Hepatocyte (in vitro differentiated cells): Measurements from ENCODE around the gene SNHG17. TPM values are rescaled to one million over a fixed set of nuclear protein-coding genes. Genes with fewer than 3 reads are reported as not detected.
A peak's percentile ranks its signal among the peaks of the same experiment; 100 is the strongest.

Source experiments
- DNase-seq: peaks from one replicate; pipeline ENCODE4 v3.0.0-alpha.2; 2016; ENCODE audit warnings: low spot score
- H2AFZ ChIP-seq: fragments of 200-600 bp; sonication (generic); 2 replicates; pipeline ENCODE4 v1.6.0; 2016; ENCODE audit warnings: antibody characterized with exemption, mild to moderate bottlenecking
- H3K27ac ChIP-seq: fragments of 200-600 bp; sonication (generic); 2 replicates; pipeline ENCODE4 v1.5.1; 2016; ENCODE audit warnings: mild to moderate bottlenecking
- H3K27me3 ChIP-seq: fragments of 200-600 bp; sonication (generic); 2 replicates; pipeline ENCODE4 v1.6.1; 2016
- H3K36me3 ChIP-seq: fragments of 200-600 bp; sonication (generic); replicated peaks from 2 replicates; pipeline ENCODE4 v1.5.1; 2016; ENCODE audit warnings: low read depth; ENCODE audit not compliant: insufficient read depth
- H3K4me1 ChIP-seq: fragments of 200-600 bp; sonication (generic); 2 replicates; pipeline ENCODE4 v1.5.1; 2016; ENCODE audit warnings: mild to moderate bottlenecking, moderate library complexity; ENCODE audit not compliant: insufficient read depth
- H3K4me2 ChIP-seq: fragments of 200-600 bp; sonication (generic); 2 replicates; pipeline ENCODE4 v1.6.0; 2016
- H3K4me3 ChIP-seq: fragments of 200-600 bp; sonication (generic); 2 replicates; pipeline ENCODE4 v1.5.1; 2016; ENCODE audit warnings: mild to moderate bottlenecking
- H3K79me2 ChIP-seq: fragments of 200-600 bp; sonication (generic); 2 replicates; pipeline ENCODE4 v1.6.0; 2017; ENCODE audit warnings: mild to moderate bottlenecking
- H3K9me2 ChIP-seq: fragments of 200-600 bp; sonication (generic); replicated peaks from 2 replicates; pipeline ENCODE4 v1.6.0; 2017; ENCODE audit warnings: mild to moderate bottlenecking; ENCODE audit not compliant: insufficient read depth
- H3K9me3 ChIP-seq: fragments of 200-600 bp; sonication (generic); 2 replicates; pipeline ENCODE4 v1.5.1; 2016; ENCODE audit warnings: low read depth, mild to moderate bottlenecking
- H4K20me1 ChIP-seq: fragments of 200-600 bp; sonication (generic); 2 replicates; pipeline ENCODE4 v1.6.0; 2016; ENCODE audit warnings: mild to moderate bottlenecking; ENCODE audit not compliant: insufficient read depth, poor library complexity, severe bottlenecking
- EZH2 ChIP-seq: fragments of 200-600 bp; sonication (generic); IDR thresholded peaks from 2 replicates; pipeline ENCODE4 v1.6.1; 2016; ENCODE audit warnings: antibody characterized with exemption, mild to moderate bottlenecking, borderline replicate concordance
- EZH2phosphoT487 ChIP-seq: fragments of 200-600 bp; sonication (generic); IDR thresholded peaks from one replicate; pipeline ENCODE4 v1.6.1; 2018; ENCODE audit warnings: antibody characterized with exemption, mild to moderate bottlenecking, low read depth, moderate library complexity; ENCODE audit not compliant: unreplicated experiment, severe bottlenecking
- WGBS: methylation state at CpG from one replicate; pipeline ENCODE4 v1.1.6; 2016; ENCODE audit warnings: low lambda C conversion rate; ENCODE audit errors: missing lambda C conversion rate; 5-methylcytosine and 5-hydroxymethylcytosine counted together
- polyA plus RNA-seq: library from polyadenylated mRNA; unstranded; fragments of >200 nt; fragmentation: Nextera tagmentation; extraction: Ambion mirVana; gene quantifications from 2 replicates; pipeline ENCODE4 v1.2.1, GENCODE V29; 2016
- total RNA-seq: library from RNA; depleted of rRNA; stranded (reverse); fragments of >200 nt; gene quantifications from 2 replicates; pipeline ENCODE4 v1.2.3, GENCODE V29; 2014
- TF ChIP-seq, protein P1 (sequence below): fragments of 200-600 bp; sonication (generic); IDR thresholded peaks from 2 replicates; pipeline ENCODE4 v1.5.1; 2016; ENCODE audit warnings: antibody characterized with exemption, mild to moderate bottlenecking; ENCODE audit not compliant: poor library complexity

SNHG17 gene
- total and polyA plus RNA-seq, 2 experiments from 2014 or later = 8.5 to 24.3 TPM

DNA sequence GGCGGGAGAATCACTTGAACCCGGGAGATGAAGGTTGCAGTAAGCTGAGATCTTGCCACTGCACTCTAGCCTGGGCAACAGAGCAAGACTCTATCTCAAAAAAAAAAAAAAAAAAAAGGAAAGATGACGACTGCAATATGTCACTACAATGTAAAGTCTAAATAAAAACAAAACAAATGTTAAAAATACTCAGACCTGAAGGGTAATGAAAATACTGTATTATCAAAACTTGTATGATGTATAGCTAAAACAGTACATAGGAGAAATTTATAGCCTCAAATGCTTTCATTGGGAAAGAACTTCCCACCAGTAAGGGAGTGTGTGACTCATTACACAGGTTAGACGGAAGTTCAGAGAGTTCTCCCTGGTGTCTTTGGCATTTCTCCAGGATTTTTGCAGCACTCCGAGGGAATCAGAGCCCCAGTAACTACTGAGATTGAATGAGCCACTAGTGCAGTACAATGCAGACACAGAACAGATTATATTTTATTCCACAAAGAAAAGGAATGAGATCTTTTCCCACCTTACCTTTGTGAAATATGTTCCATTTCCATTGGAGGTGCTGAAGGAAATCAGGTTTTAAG lies 25.0 kb upstream of the SNHG17 start:
- no peaks in the 10 kb centered on the region for H3K9me2 ChIP-seq
- H3K27me3 ChIP-seq = no peaks in the 10 kb centered on the region
- H3K9me3 ChIP-seq = no peaks in the 10 kb centered on the region
- peak overlapping the region; percentile 49 for H3K27ac ChIP-seq
- H3K36me3 ChIP-seq = no peaks in the 10 kb centered on the region
- WGBS = 58% methylated on average over 5 of the region's 5 CpGs
- no peak overlapping the region for H3K4me3 ChIP-seq
- H3K4me2 ChIP-seq = peak overlapping the region; percentile 40
- H3K79me2 ChIP-seq = no peaks in the 10 kb centered on the region
- H4K20me1 ChIP-seq = no peaks in the 10 kb centered on the region
- TF ChIP-seq EZH2 (no peak), EZH2phosphoT487 (no peak)
- TF ChIP-seq, protein P1, sequence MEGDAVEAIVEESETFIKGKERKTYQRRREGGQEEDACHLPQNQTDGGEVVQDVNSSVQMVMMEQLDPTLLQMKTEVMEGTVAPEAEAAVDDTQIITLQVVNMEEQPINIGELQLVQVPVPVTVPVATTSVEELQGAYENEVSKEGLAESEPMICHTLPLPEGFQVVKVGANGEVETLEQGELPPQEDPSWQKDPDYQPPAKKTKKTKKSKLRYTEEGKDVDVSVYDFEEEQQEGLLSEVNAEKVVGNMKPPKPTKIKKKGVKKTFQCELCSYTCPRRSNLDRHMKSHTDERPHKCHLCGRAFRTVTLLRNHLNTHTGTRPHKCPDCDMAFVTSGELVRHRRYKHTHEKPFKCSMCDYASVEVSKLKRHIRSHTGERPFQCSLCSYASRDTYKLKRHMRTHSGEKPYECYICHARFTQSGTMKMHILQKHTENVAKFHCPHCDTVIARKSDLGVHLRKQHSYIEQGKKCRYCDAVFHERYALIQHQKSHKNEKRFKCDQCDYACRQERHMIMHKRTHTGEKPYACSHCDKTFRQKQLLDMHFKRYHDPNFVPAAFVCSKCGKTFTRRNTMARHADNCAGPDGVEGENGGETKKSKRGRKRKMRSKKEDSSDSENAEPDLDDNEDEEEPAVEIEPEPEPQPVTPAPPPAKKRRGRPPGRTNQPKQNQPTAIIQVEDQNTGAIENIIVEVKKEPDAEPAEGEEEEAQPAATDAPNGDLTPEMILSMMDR = no peak
- H2AFZ ChIP-seq = no peak overlapping the region
- no peaks in the 10 kb centered on the region for H3K4me1 ChIP-seq
- DNase-seq = peak; percentile 86

DNA sequence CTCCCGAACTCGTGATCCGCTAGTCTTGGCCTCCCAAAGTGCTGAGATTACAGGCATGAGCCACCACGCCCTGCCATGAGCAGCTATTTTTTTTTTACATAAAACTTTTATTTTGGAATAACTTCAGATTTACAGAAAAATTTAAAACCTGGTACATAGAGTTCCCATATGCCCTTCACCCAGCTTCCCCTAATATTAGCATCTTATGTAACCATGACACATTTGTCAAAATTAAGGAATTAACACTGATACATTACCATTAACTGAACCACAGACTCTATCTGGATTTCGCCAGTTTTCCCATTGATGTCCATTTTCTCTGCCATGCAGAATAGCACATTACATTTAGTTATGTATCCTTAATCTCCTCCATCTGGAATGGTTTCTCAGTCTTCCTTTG lies 23.2 kb upstream of the SNHG17 start:
- Histone ChIP-seq H2AFZ (no peak overlapping the region), H3K9me2 (no peaks in the 10 kb centered on the region), H3K27ac (no peak overlapping the region), H3K9me3 (no peaks in the 10 kb centered on the region), H3K4me1 (no peaks in the 10 kb centered on the region), H3K36me3 (no peaks in the 10 kb centered on the region), H4K20me1 (no peaks in the 10 kb centered on the region), H3K4me2 (no peak overlapping the region), H3K27me3 (no peaks in the 10 kb centered on the region), H3K79me2 (no peaks in the 10 kb centered on the region), H3K4me3 (no peak overlapping the region)
- 96% methylated on average over 5 of the region's 5 CpGs for WGBS
- TF ChIP-seq EZH2phosphoT487 (no peak), EZH2 (no peak)
- TF ChIP-seq, protein P1 = no peak
- no peak for DNase-seq

DNA sequence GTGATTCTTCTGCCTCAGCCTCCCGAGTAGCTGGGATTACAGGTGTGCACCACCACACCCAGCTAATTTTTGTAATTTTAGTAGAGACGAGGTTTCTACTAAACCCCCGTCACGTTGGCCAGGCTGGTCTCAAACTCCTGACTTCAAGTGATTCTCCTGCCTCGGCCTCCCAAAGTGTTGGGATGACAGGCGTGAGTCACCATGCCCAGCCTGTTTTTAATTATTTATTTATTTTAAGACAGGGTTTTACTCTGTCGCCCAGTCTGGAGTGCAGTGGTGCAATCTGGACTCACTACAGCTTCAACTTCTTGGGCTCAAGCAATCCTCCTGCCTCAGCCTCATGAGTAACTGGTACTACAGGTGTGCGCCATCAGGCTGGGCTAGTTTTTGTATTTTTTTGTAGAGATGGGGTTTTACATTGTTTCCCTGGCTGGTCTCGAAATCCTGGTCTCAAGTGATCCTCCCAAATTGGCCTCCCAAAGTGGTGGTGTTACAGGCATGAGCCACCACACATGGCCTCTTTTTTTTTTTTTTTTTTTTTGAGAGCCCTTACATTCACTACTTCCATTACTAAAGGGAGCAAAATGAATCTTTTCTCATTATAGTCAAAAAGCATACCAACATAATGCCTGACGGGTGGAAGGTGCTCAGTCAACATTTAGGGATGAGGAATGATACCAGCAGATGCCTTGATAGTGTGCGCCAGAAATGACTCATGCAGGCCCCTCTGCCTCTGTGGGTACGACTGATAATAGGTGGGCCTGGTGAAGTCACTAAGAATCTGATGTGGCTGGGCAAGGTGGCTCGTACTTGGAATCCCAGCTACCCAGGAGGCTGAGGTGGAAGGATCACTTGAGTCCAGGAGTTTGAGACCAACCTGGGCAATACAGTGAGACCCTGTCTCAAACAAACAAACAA lies 19.7 kb upstream of the SNHG17 start:
- no peak for DNase-seq
- Histone ChIP-seq H3K9me3 (no peaks in the 10 kb centered on the region), H3K9me2 (no peaks in the 10 kb centered on the region), H3K4me2 (no peak overlapping the region), H4K20me1 (no peaks in the 10 kb centered on the region), H3K36me3 (no peaks in the 10 kb centered on the region), H3K27ac (no peak overlapping the region), H3K4me3 (no peak overlapping the region), H3K27me3 (no peaks in the 10 kb centered on the region), H3K4me1 (no peaks in the 10 kb centered on the region), H3K79me2 (no peaks in the 10 kb centered on the region), H2AFZ (no peak overlapping the region)
- TF ChIP-seq, protein P1 = no peak
- no peak for TF ChIP-seq EZH2phosphoT487
- no peak for TF ChIP-seq EZH2
- WGBS = 92% methylated on average over 13 of the region's 13 CpGs
